ENCODE data around the gene PPIE. TPM values are rescaled to one million over a fixed set of nuclear protein-coding genes. Genes with fewer than 3 reads are reported as not detected.

The PPIE gene
- total RNA-seq, 1 experiment from 2014 or later = 73.8 TPM

DNA sequence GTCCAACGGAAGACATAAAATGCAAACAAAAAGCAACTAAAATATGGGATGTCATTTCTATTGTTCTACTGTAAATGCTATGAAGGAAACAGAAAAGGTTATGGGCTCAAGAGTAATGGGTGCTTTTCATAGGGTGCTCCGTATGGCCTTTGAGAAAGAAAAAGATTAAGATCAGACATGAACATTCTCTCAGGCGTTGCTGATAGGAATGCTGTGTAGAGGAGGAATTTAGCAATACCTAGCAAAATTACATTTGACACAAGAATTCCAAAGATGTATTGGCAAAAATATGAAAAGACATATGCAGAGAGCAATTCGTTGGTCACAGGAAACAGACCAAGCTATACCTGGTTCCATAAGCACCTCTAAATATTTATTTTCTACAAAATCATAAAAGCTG, 38.2 kb downstream of the PPIE start:
- Histone ChIP-seq H3K27me3 (ENCODE audit: insufficient read depth, low read length) (no peaks in the 10 kb centered on the region), H3K4me2 (ENCODE audit: low read length) (no peak overlapping the region), H3K36me3 (ENCODE audit: control insufficient read depth in 1 of 2, insufficient read depth in 2 of 2, low read length in 2 of 2) (no peaks in the 10 kb centered on the region), H3K79me2 (ENCODE audit: insufficient read depth, low read length) (no peaks in the 10 kb centered on the region), H3K9me3 (ENCODE audit: control insufficient read depth in 1 of 2, insufficient read depth in 1 of 2, low read depth in 1 of 2, low read length in 2 of 2) (no peaks in the 10 kb centered on the region), H2AFZ (ENCODE audit: low read depth, low read length, poor library complexity, severe bottlenecking) (no peak overlapping the region), H3K9ac (ENCODE audit: low read length) (no peak overlapping the region), H3K4me1 (ENCODE audit: control insufficient read depth in 1 of 2, insufficient read depth in 2 of 2, low read length in 2 of 2) (peaks cover 0 to 5% of the 10 kb centered on the region in 2 experiments; a peak in 1 of 4 replicates), H3K27ac (ENCODE audit: low read depth, low read length) (no peak overlapping the region), H4K20me1 (ENCODE audit: insufficient read depth) (no peaks in the 10 kb centered on the region), H3K4me3 (replicated peaks in 1 of 2; ENCODE audit: low read depth in 1 of 2, low read length in 2 of 2) (no peak overlapping the region), H3K9me2 (ENCODE audit: insufficient read depth) (no peaks in the 10 kb centered on the region)
- ChIA-PET RAD21 (ENCODE audit: low non-redundant PET in 1 of 2, low total read pairs in 2 of 2, uncharacterized antibody in 2 of 2, unreplicated experiment in 2 of 2) (no interaction called here), CTCF (no interaction called here), POLR2A (no interaction called here)
- ATAC-seq (no peak), DNase-seq (ENCODE audit: low read depth, low spot score) (no peak)
- intact Hi-C loops (cut with micrococcal nuclease) = no loop called here
- TF ChIP-seq ZNF274 (IDR thresholded peaks at IDR 0.05; ENCODE audit: low read depth, low read length) (no peak), TCF7L2 (IDR thresholded peaks at IDR 0.05; ENCODE audit: borderline replicate concordance, extremely low read depth, insufficient read depth, insufficient read length) (no peak), JUND (IDR thresholded peaks at IDR 0.05) (no peak), EGR1 (IDR thresholded peaks at IDR 0.05; ENCODE audit: low read depth) (no peak), RAD21 (IDR thresholded peaks at IDR 0.05; ENCODE audit: low read depth) (no peak), YY1 (IDR thresholded peaks at IDR 0.05; ENCODE audit: extremely low read depth, insufficient replicate concordance, low read depth, low read length) (no peak), EZH2phosphoT487 (IDR thresholded peaks at IDR 0.05; ENCODE audit: borderline replicate concordance) (no peak), SIN3A (IDR thresholded peaks at IDR 0.05; ENCODE audit: low read depth) (no peak)
- TF ChIP-seq, protein P1, sequence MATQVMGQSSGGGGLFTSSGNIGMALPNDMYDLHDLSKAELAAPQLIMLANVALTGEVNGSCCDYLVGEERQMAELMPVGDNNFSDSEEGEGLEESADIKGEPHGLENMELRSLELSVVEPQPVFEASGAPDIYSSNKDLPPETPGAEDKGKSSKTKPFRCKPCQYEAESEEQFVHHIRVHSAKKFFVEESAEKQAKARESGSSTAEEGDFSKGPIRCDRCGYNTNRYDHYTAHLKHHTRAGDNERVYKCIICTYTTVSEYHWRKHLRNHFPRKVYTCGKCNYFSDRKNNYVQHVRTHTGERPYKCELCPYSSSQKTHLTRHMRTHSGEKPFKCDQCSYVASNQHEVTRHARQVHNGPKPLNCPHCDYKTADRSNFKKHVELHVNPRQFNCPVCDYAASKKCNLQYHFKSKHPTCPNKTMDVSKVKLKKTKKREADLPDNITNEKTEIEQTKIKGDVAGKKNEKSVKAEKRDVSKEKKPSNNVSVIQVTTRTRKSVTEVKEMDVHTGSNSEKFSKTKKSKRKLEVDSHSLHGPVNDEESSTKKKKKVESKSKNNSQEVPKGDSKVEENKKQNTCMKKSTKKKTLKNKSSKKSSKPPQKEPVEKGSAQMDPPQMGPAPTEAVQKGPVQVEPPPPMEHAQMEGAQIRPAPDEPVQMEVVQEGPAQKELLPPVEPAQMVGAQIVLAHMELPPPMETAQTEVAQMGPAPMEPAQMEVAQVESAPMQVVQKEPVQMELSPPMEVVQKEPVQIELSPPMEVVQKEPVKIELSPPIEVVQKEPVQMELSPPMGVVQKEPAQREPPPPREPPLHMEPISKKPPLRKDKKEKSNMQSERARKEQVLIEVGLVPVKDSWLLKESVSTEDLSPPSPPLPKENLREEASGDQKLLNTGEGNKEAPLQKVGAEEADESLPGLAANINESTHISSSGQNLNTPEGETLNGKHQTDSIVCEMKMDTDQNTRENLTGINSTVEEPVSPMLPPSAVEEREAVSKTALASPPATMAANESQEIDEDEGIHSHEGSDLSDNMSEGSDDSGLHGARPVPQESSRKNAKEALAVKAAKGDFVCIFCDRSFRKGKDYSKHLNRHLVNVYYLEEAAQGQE (IDR thresholded peaks at IDR 0.05; ENCODE audit: low read depth) = no peak
- no TSS peak for BruUV-seq (replicated peaks)

Measured in HCT116 (cell line).